Transverse colon (tissue), 4 donors: ENCODE data around the gene CACNA2D1. TPM values are rescaled to one million over a fixed set of nuclear protein-coding genes. Genes with fewer than 3 reads are reported as not detected.
A peak's percentile ranks its signal among the peaks of the same experiment; 100 is the strongest.

Experiments
- DNase-seq: peaks from one replicate; pipeline ENCODE4 v3.0.0-alpha.2; 2019
- H3K27ac ChIP-seq, 4 donors: fragments of 200-600 bp; sonication (generic); 2 replicates each; pipeline ENCODE4 v1.5.1; 2016 to 2018; ENCODE audit warnings: inconsistent platforms in 4 of 4
- H3K27me3 ChIP-seq: fragments of 200-600 bp; sonication (generic); 2 replicates; pipeline ENCODE4 v1.5.1; 2017; ENCODE audit warnings: inconsistent platforms
- H3K36me3 ChIP-seq, 4 donors: fragments of 200-600 bp; sonication (generic); 2 replicates each; pipeline ENCODE4 v1.5.1; 2017 to 2019; ENCODE audit warnings: inconsistent platforms in 4 of 4
- H3K4me1 ChIP-seq, 4 donors: fragments of 200-600 bp; sonication (generic); 2 replicates each; pipeline ENCODE4 v1.5.1; 2017 to 2020; ENCODE audit warnings: inconsistent platforms in 4 of 4
- H3K4me3 ChIP-seq, 4 donors: fragments of 200-600 bp; sonication (generic); 1 replicate in 1 of 4; 2 replicates in 3 of 4; pipeline versions ENCODE4 v1.5.1 to v1.6.1; 2017 to 2019; ENCODE audit warnings: inconsistent platforms in 4 of 4
- H3K9me3 ChIP-seq, 2 donors: fragments of 200-600 bp; sonication (generic); 2 replicates each; pipeline ENCODE4 v1.5.1; 2017 to 2019; ENCODE audit warnings: inconsistent platforms in 2 of 2
- EP300 ChIP-seq: sonication (generic); formaldehyde crosslinking; IDR thresholded peaks from one replicate; pipeline ENCODE4 v1.6.1; 2017; ENCODE audit warnings: antibody characterized with exemption, low read depth
- POLR2A ChIP-seq: fragments of 450-650 bp; IDR thresholded peaks from one replicate; pipeline ENCODE4 v1.6.1; 2016; ENCODE audit warnings: antibody characterized with exemption, mild to moderate bottlenecking, moderate library complexity
- POLR2AphosphoS5 ChIP-seq, 3 donors: sonication (generic); formaldehyde crosslinking; IDR thresholded peaks; one replicate each; pipeline ENCODE4 v1.6.1; 2016; ENCODE audit warnings: antibody characterized with exemption in 3 of 3
- WGBS, 2 donors: methylation state at CpG; one replicate each; pipeline ENCODE4 v1.1.5; 2018; ENCODE audit warnings: low coverage in 1 of 2; 5-methylcytosine and 5-hydroxymethylcytosine counted together
- in situ Hi-C, 4 donors: fragments of 200-750 bp; cut with MboI; loops; one replicate each; pipeline versions ENCODE4 v1.15.0 to v1.15.1; 2017; ENCODE audit warnings: low sequenced_read_pairs in 3 of 4, low pct_ligation_motif_present in 1 of 4, low pct_unique_long_range_greater_than_20kb in 1 of 4
- intact Hi-C: fragments of 100-400 bp; cut with DNase I; formaldehyde crosslinking; loops from one replicate; pipeline ENCODE4 v1.15.1; 2023; ENCODE audit warnings: low total_unique reads
- total RNA-seq, 4 donors: library from RNA; depleted of rRNA; stranded (reverse); fragments of >200 nt; gene quantifications; one replicate each; pipeline ENCODE4 v1.1.0, GENCODE V29; 2016
- TF ChIP-seq, protein P1 (sequence below), 5 experiments: fragments of 200-600 bp in 3 of 5; fragments of 450-650 bp in 2 of 5; sonication (generic) in 3 of 5; IDR thresholded peaks; 1 replicate in 2 of 5; 2 replicates in 3 of 5; pipeline ENCODE4 v1.5.1; 2016 to 2017; ENCODE audit warnings: antibody characterized with exemption in 5 of 5, inconsistent platforms in 3 of 5, mild to moderate bottlenecking in 2 of 5, moderate library complexity in 1 of 5

Gene CACNA2D1
- total RNA-seq, 4 donors from 2014 or later = 11.0 to 126 (median 22.9) TPM

DNA sequence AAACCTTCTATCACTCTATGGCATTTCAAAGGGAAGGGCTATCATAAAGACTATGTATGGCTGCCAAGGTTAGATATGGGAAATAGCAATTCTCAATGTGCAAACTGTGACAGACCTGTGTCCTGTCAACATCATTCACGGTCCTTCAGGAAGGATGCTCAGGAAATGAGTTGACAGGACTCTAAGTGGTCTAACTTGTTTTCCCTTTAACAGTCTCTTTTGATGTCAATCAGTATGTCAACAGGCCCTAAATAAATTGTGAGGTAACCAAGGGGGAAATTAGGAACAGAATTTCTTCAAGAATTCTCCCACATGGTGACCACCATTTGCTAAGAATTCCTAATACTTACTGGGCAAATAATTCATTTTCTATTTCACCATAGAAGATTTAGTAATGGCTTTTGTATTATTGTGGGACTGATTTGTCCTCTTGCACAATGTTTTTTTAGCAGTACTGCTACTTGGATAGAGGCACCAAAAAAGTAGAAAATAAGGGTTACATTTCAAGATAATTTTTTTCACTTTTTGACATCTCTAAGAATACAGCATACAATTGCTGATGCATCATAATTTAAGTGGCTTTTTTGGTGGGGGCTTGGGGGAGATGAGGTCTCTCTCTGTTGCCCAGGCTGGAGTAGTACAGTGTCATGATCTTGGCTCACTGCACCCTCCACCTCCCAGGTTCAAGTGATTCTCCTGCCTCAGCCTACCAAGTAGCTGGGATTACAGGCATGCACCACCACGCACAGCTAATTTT, 275.8 kb downstream of the CACNA2D1 start:
- intact Hi-C loops (no loop called here), in situ Hi-C loops (no loop called here)
- 62 to 69% methylated on average over 2 of the region's 2 CpGs for WGBS, 2 donors
- Histone ChIP-seq H3K27ac (no peak overlapping the region), H3K9me3 (no peaks in the 10 kb centered on the region), H3K27me3 (no peaks in the 10 kb centered on the region), H3K36me3 (no peaks in the 10 kb centered on the region), H3K4me1 (peaks cover 0 to 3% (median 0%) of the 10 kb centered on the region in 4 donors), H3K4me3 (no peak overlapping the region)
- no peak for TF ChIP-seq POLR2A
- no peak for TF ChIP-seq POLR2AphosphoS5 (IDR thresholded peaks at IDR 0.05)
- TF ChIP-seq, protein P1, sequence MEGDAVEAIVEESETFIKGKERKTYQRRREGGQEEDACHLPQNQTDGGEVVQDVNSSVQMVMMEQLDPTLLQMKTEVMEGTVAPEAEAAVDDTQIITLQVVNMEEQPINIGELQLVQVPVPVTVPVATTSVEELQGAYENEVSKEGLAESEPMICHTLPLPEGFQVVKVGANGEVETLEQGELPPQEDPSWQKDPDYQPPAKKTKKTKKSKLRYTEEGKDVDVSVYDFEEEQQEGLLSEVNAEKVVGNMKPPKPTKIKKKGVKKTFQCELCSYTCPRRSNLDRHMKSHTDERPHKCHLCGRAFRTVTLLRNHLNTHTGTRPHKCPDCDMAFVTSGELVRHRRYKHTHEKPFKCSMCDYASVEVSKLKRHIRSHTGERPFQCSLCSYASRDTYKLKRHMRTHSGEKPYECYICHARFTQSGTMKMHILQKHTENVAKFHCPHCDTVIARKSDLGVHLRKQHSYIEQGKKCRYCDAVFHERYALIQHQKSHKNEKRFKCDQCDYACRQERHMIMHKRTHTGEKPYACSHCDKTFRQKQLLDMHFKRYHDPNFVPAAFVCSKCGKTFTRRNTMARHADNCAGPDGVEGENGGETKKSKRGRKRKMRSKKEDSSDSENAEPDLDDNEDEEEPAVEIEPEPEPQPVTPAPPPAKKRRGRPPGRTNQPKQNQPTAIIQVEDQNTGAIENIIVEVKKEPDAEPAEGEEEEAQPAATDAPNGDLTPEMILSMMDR (IDR thresholded peaks at IDR 0.05) = no peak
- TF ChIP-seq EP300 = no peak
- DNase-seq = no peak

DNA sequence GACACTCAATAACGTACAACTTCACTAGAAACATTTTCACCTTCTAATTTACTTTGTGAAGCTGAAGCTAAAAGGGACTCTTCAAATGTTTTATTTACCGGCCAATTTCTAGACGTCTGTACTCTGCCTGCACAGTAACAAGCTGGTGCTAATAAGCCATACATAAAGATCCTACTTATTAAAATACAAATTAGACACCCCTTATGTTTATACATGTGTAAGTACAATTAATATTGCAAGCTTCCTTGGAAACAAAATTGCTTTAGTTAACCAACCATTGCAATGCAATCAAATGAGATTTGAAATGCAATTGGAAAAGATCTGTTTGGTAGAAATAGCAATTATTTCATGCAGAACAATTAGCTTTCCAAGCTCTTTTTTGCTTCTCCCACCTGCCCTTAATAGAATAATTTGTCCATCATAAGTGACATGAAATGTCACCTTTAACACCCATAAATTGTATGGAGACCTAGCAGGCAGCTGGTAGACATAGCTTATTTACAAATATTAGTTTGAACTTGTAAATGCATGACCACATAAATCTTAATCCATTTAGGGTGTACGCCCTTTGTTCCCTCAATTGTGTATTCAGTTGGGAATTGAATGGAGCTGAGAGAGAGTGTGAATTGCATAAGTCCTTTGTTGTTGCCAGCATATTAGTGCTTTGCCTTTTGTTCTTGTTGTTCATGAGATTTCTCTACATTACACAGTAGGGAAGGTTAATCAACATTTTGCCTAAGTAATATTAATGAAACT, 277.1 kb downstream of the CACNA2D1 start:
- Histone ChIP-seq H3K4me1 (peaks cover 0 to 3% (median 0%) of the 10 kb centered on the region in 4 donors), H3K27ac (no peak overlapping the region), H3K9me3 (no peaks in the 10 kb centered on the region), H3K27me3 (no peaks in the 10 kb centered on the region), H3K4me3 (no peak overlapping the region), H3K36me3 (no peaks in the 10 kb centered on the region)
- TF ChIP-seq EP300 (no peak), POLR2A (no peak), POLR2AphosphoS5 (IDR thresholded peaks at IDR 0.05) (no peak)
- TF ChIP-seq, protein P1 (IDR thresholded peaks at IDR 0.05) = no peak
- in situ Hi-C loops = no loop called here
- WGBS, 2 donors = 77 to 82% methylated on average over 4 of the region's 4 CpGs
- intact Hi-C loops = no loop called here
- no peak for DNase-seq

DNA sequence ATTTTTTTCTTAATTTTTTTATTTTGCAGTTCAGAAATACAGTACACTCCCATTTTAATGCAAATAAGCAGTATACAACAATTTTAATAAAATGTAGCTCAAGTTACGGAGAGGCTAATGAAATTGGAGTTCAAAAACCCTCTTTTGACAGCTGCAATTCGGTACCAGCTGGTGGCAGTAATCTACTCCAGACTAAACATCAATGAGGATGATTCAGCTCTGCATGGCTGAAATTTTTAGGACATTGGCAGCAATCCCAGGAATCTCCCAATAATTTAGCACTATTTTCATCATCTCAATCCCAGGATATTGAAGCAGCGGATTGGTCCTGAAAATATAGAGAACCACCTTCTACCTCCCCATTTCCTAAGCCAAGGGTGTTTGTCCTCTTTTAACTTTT, 278.8 kb downstream of the CACNA2D1 start:
- Histone ChIP-seq H3K4me1 (peaks cover 0 to 3% (median 0%) of the 10 kb centered on the region in 4 donors), H3K27me3 (no peaks in the 10 kb centered on the region), H3K27ac (no peak overlapping the region), H3K36me3 (no peaks in the 10 kb centered on the region), H3K9me3 (no peaks in the 10 kb centered on the region), H3K4me3 (no peak overlapping the region)
- WGBS, 2 donors = 30 to 43% methylated on average over 3 of the region's 3 CpGs
- in situ Hi-C loops (no loop called here), intact Hi-C loops (no loop called here)
- no peak for TF ChIP-seq POLR2AphosphoS5 (IDR thresholded peaks at IDR 0.05)
- TF ChIP-seq, protein P1 (IDR thresholded peaks at IDR 0.05) = peak in 1 of 5 experiments; percentile 5
- DNase-seq = no peak

DNA sequence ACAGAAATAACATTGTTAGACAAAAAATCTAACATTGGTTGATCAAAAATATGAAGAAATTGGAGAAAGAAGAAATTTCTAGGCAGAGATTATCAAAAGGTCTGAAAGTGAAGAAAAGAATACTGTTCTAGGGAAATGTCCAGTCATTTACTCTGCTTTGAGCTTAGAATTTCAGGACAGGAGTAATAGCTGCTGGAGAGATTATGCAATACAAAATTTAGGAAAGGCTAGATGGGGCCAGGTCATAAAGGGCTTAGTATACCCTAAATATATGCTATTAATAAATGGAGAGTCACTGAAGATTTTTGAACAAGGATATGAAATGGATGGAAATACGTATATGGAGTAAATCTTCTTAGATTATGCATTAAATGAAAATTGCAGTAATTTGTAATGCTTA, 279.2 kb downstream of the CACNA2D1 start:
- Histone ChIP-seq H3K27me3 (no peaks in the 10 kb centered on the region), H3K4me1 (peaks cover 0 to 3% (median 0%) of the 10 kb centered on the region in 4 donors), H3K4me3 (no peak overlapping the region), H3K9me3 (no peaks in the 10 kb centered on the region), H3K36me3 (no peaks in the 10 kb centered on the region), H3K27ac (no peak overlapping the region)
- TF ChIP-seq, protein P1 (IDR thresholded peaks at IDR 0.05) = no peak
- TF ChIP-seq EP300 (no peak), POLR2AphosphoS5 (IDR thresholded peaks at IDR 0.05) (no peak), POLR2A (no peak)
- 54 to 71% methylated on average over 1 of the region's 1 CpG for WGBS, 2 donors
- DNase-seq = no peak
- intact Hi-C loops (no loop called here), in situ Hi-C loops (no loop called here)
